ENCODE data around the gene RNF19B. TPM values are rescaled to one million over a fixed set of nuclear protein-coding genes. Genes with fewer than 3 reads are reported as not detected.

RNF19B gene
- total and polyA plus RNA-seq, 7 experiments from 2014 or later: 0.58 to 58.1 (median 18.5) TPM

DNA sequence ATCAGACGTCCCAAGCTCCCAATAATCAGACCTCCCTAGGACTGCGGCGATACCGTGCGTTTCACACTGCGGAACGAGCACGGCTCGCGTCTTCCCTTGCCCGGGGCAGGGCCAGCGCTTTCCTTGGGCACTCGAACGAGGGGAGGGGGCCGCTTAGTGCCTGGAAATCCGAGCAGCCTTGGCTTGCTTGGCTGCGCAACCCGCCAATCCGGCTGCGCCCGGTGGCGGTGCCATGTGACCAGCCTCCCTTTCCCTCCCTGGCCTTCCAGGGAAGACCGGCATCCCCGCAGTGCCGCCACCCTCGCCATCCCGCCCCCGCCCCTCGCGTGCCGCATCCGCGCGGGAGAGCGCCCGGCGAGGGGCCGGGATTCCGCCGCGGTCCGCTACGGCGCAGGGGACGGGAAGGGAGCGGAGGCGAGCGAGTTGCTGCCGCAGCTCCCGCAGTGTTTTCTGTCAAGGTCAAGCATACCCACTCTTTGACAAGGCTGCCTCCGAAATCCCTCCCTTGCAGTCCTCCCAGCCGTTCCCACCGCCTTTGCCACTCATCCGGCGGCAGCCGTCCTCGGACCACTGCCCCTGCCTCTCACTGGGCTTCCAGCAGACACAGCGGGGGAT lies 8.3 kb upstream of the RNF19B start:
- intact Hi-C loops (cut with micrococcal nuclease): no loop called here
- H3K27me3 ChIP-seq (ENCODE audit: control insufficient read depth in 2 of 2, insufficient read depth in 2 of 2, low read length in 2 of 2): peaks cover 8 to 9% of the 10 kb centered on the region in 2 donors
- no peaks in the 10 kb centered on the region for H3K9me3 ChIP-seq (ENCODE audit: control insufficient read depth in 2 of 3, low read length in 3 of 3)
- ATAC-seq (no peak), DNase-seq (no peak)
- H3K36me3 ChIP-seq (ENCODE audit: control insufficient read depth in 2 of 3, insufficient read depth in 3 of 3, low read length in 3 of 3): no peaks in the 10 kb centered on the region
- H3K27ac Mint-ChIP-seq: peak overlapping the region in 1 of 9 donors; percentile 55
- peaks cover 8 to 36% (median 11%) of the 10 kb centered on the region in 7 donors for H3K4me1 Mint-ChIP-seq
- ChIA-PET POLR2A (interaction anchor here (1.1 to 1.5 kb wide), 2 partner anchors 8 to 9 kb away, joined by 6 to 13 read pairs; partner anchors contain the start of gene RNF19B), CTCF (no interaction called here)
- peaks cover 0 to 2% (median 0%) of the 10 kb centered on the region in 11 donors for H3K9me3 Mint-ChIP-seq
- peak overlapping the region; percentile 3 for H3K4me3 ChIP-seq (ENCODE audit: low read length)
- no peaks in the 10 kb centered on the region for H3K4me1 ChIP-seq (ENCODE audit: control insufficient read depth in 2 of 2, insufficient read depth in 2 of 2, low read length in 2 of 2)
- peak overlapping the region; percentile 32 to 82 (median 63) for H3K4me3 Mint-ChIP-seq
- H3K36me3 Mint-ChIP-seq: peaks cover 0 to 30% (median 0%) of the 10 kb centered on the region in 5 donors
- H3K27ac ChIP-seq (ENCODE audit: low read depth, low read length): no peak overlapping the region
- H3K27me3 Mint-ChIP-seq: peaks cover 18 to 24% (median 23%) of the 10 kb centered on the region in 5 donors

- Histone ChIP-seq H3K4me1 (ENCODE audit: control insufficient read depth in 2 of 2, insufficient read depth in 2 of 2, low read length in 2 of 2) (no peaks in the 10 kb centered on the region), H3K36me3 (ENCODE audit: control insufficient read depth in 2 of 3, insufficient read depth in 3 of 3, low read length in 3 of 3) (no peaks in the 10 kb centered on the region), H3K27ac (ENCODE audit: low read depth, low read length) (no peak overlapping the region), H3K4me3 (ENCODE audit: low read length) (no peak overlapping the region), H3K27me3 (ENCODE audit: control insufficient read depth in 2 of 2, insufficient read depth in 2 of 2, low read length in 2 of 2) (peaks cover 8 to 9% of the 10 kb centered on the region in 2 donors), H3K9me3 (ENCODE audit: control insufficient read depth in 2 of 3, low read length in 3 of 3) (no peaks in the 10 kb centered on the region)
- Mint-ChIP-seq H3K27me3 (peaks cover 18 to 27% (median 23%) of the 10 kb centered on the region in 5 donors), H3K27ac (no peak overlapping the region), H3K9me3 (peaks cover 0 to 2% (median 0%) of the 10 kb centered on the region in 11 donors), H3K4me1 (peaks cover 7 to 37% (median 9%) of the 10 kb centered on the region in 7 donors), H3K36me3 (peaks cover 0 to 26% (median 0%) of the 10 kb centered on the region in 5 donors), H3K4me3 (peak overlapping the region in 2 of 10 donors; percentile 53 to 64)
- ChIA-PET POLR2A (interaction anchor here (1.5 kb wide), 1 partner anchor 10 kb away, joined by 13 read pairs; no protein-coding TSS in a partner anchor), CTCF (no interaction called here)
- intact Hi-C loops (cut with micrococcal nuclease): no loop called here
- DNase-seq (no peak), ATAC-seq (no peak)
These were observed 7.0 kb upstream of the RNF19B start for GRCh38 chr1:32971576-32971975.

DNA sequence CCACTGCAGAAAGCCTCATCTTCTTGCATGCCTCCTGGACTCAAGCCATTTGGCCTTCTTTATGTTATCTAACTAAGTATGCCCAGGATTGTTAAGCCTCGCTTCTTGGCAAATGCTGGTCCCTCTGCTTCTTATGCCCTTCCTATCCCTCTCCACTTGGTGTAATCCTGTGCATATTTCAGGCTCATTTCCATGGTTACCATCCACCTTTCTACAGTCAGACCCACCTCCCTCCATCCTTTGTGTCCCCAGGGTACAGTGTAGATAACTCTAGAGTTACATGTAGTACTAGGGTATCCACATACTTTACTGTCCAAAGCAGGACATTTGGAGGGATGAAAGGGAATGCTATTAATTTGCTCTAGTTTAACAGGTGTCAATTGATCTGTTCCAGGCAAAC lies 6.5 kb upstream of the RNF19B start:
- POLR2A ChIA-PET: no interaction called here
- Mint-ChIP-seq H3K36me3 (peaks cover 0 to 26% (median 0%) of the 10 kb centered on the region in 5 donors), H3K9me3 (peaks cover 0 to 2% (median 0%) of the 10 kb centered on the region in 11 donors), H3K4me3 (no peak overlapping the region), H3K4me1 (peaks cover 7 to 38% (median 9%) of the 10 kb centered on the region in 7 donors), H3K27me3 (peaks cover 18 to 27% (median 23%) of the 10 kb centered on the region in 5 donors), H3K27ac (no peak overlapping the region)
- Histone ChIP-seq H3K4me1 (ENCODE audit: control insufficient read depth in 2 of 2, insufficient read depth in 2 of 2, low read length in 2 of 2) (no peaks in the 10 kb centered on the region), H3K27me3 (ENCODE audit: control insufficient read depth in 2 of 2, insufficient read depth in 2 of 2, low read length in 2 of 2) (peaks cover 8 to 9% of the 10 kb centered on the region in 2 donors), H3K4me3 (ENCODE audit: low read length) (no peak overlapping the region), H3K9me3 (ENCODE audit: control insufficient read depth in 2 of 3, low read length in 3 of 3) (no peaks in the 10 kb centered on the region), H3K36me3 (ENCODE audit: control insufficient read depth in 2 of 3, insufficient read depth in 3 of 3, low read length in 3 of 3) (no peaks in the 10 kb centered on the region), H3K27ac (ENCODE audit: low read depth, low read length) (no peak overlapping the region)
- no peak for DNase-seq
- intact Hi-C loops (cut with micrococcal nuclease): no loop called here
- no peak for ATAC-seq
- CTCF ChIA-PET: no interaction called here

- H3K9me3 Mint-ChIP-seq: peaks cover 0 to 2% (median 0%) of the 10 kb centered on the region in 11 donors
- CTCF ChIA-PET: interaction anchor here (1.2 kb wide), 1 partner anchor 11 kb away, joined by 8 read pairs; no protein-coding TSS in a partner anchor
- peaks cover 0 to 23% (median 0%) of the 10 kb centered on the region in 5 donors for H3K36me3 Mint-ChIP-seq
- no peak overlapping the region for H3K4me3 Mint-ChIP-seq
- peaks cover 5 to 7% of the 10 kb centered on the region in 2 donors for H3K4me1 ChIP-seq (ENCODE audit: control insufficient read depth in 2 of 2, insufficient read depth in 2 of 2, low read length in 2 of 2)
- H3K27ac Mint-ChIP-seq: peak overlapping the region in 2 of 9 donors; percentile 0 to 31
- ATAC-seq: no peak
- POLR2A ChIA-PET: interaction anchor here (0.5 to 2.4 kb wide), 3 partner anchors 12 to 51 kb away, joined by 3 to 14 read pairs (median 4); no protein-coding TSS in a partner anchor
- no peaks in the 10 kb centered on the region for H3K36me3 ChIP-seq (ENCODE audit: control insufficient read depth in 2 of 3, insufficient read depth in 3 of 3, low read length in 3 of 3)
- peaks cover 8 to 9% of the 10 kb centered on the region in 2 donors for H3K27me3 ChIP-seq (ENCODE audit: control insufficient read depth in 2 of 2, insufficient read depth in 2 of 2, low read length in 2 of 2)
- intact Hi-C loops (cut with micrococcal nuclease): no loop called here
- H3K4me1 Mint-ChIP-seq: peaks cover 7 to 40% (median 12%) of the 10 kb centered on the region in 7 donors
- H3K27me3 Mint-ChIP-seq: peaks cover 18 to 27% (median 21%) of the 10 kb centered on the region in 5 donors
- H3K4me3 ChIP-seq (ENCODE audit: low read length): no peak overlapping the region
- DNase-seq: no peak
- no peaks in the 10 kb centered on the region for H3K9me3 ChIP-seq (ENCODE audit: control insufficient read depth in 2 of 3, low read length in 3 of 3)
- H3K27ac ChIP-seq (ENCODE audit: low read depth, low read length): no peak overlapping the region
These were observed 5.0 kb upstream of the RNF19B start for GRCh38 chr1:32969566-32969965.

DNA sequence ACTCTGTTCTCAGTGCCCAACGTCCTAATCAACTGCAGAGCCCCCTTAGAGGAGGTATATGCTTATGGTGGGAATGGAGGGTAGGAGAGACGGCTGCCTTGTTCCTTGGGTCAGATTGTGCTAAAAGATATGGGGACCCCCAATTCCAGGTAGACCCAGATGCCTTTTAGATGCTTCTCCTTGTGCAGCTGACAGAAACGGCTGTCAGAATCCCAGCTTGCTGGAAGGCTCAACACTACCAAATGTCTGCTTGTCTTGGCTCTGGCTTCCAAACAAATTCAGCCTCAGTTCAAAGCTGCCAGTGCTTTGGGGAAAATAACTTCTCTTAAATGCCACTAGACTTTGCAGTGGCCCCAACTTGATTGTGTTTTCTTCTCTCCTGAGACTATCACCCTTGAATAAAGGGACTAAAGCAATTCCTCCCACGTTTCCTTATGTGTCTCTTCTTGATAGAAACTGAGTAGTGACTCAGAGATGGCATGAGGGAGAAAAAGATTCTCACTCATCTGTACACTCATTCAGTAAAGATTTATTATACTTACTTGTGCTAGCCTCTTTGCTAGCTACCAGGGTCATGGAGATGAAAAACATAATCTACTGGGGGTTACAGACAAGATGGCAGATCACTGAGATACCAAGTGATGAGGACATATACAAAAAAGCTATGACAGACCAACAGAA lies 3.4 kb upstream of the RNF19B start:
- peaks cover 8 to 9% of the 10 kb centered on the region in 2 donors for H3K27me3 ChIP-seq (ENCODE audit: control insufficient read depth in 2 of 2, insufficient read depth in 2 of 2, low read length in 2 of 2)
- peaks cover 6 to 10% of the 10 kb centered on the region in 2 donors for H3K4me1 ChIP-seq (ENCODE audit: control insufficient read depth in 2 of 2, insufficient read depth in 2 of 2, low read length in 2 of 2)
- Mint-ChIP-seq H3K4me3 (no peak overlapping the region), H3K27ac (no peak overlapping the region), H3K27me3 (peaks cover 18 to 25% (median 20%) of the 10 kb centered on the region in 5 donors), H3K4me1 (peaks cover 14 to 43% (median 16%) of the 10 kb centered on the region in 7 donors), H3K9me3 (peaks cover 0 to 2% (median 0%) of the 10 kb centered on the region in 11 donors), H3K36me3 (peaks cover 0 to 27% (median 0%) of the 10 kb centered on the region in 5 donors)
- no peaks in the 10 kb centered on the region for H3K36me3 ChIP-seq (ENCODE audit: control insufficient read depth in 2 of 3, insufficient read depth in 3 of 3, low read length in 3 of 3)
- ChIA-PET CTCF (interaction anchor here (0.5 to 1.6 kb wide), 2 partner anchors 13 to 88 kb away, joined by 3 to 4 read pairs; no protein-coding TSS in a partner anchor), POLR2A (interaction anchor here (1.2 to 2.4 kb wide), 3 partner anchors 13 to 574 kb away, joined by 3 to 14 read pairs (median 4); partner anchors contain the start of gene BSDC1)
- intact Hi-C loops (cut with micrococcal nuclease): no loop called here
- no peak overlapping the region for H3K27ac ChIP-seq (ENCODE audit: low read depth, low read length)
- no peak for DNase-seq
- ATAC-seq: no peak
- H3K9me3 ChIP-seq (ENCODE audit: control insufficient read depth in 2 of 3, low read length in 3 of 3): no peaks in the 10 kb centered on the region
- H3K4me3 ChIP-seq (ENCODE audit: low read length): no peak overlapping the region

- peaks cover 17 to 21% of the 10 kb centered on the region in 2 donors for H3K4me1 ChIP-seq (ENCODE audit: control insufficient read depth in 2 of 2, insufficient read depth in 2 of 2, low read length in 2 of 2)
- H3K4me3 ChIP-seq (ENCODE audit: low read length): no peak overlapping the region
- Mint-ChIP-seq H3K27me3 (peaks cover 11 to 17% (median 13%) of the 10 kb centered on the region in 5 donors), H3K36me3 (peaks cover 0 to 27% (median 0%) of the 10 kb centered on the region in 5 donors), H3K9me3 (peaks cover 0 to 2% (median 0%) of the 10 kb centered on the region in 11 donors), H3K4me3 (peak overlapping the region in 1 of 10 donors; percentile 25), H3K4me1 (peaks cover 17 to 47% (median 20%) of the 10 kb centered on the region in 7 donors), H3K27ac (peak overlapping the region in 2 of 9 donors; percentile 11 to 80)
- intact Hi-C loops (cut with micrococcal nuclease): no loop called here
- no peaks in the 10 kb centered on the region for H3K36me3 ChIP-seq (ENCODE audit: control insufficient read depth in 2 of 3, insufficient read depth in 3 of 3, low read length in 3 of 3)
- CTCF ChIA-PET: interaction anchor here (1.6 kb wide), 1 partner anchor 14 kb away, joined by 4 read pairs; no protein-coding TSS in a partner anchor
- H3K27ac ChIP-seq (ENCODE audit: low read depth, low read length): no peak overlapping the region
- H3K9me3 ChIP-seq (ENCODE audit: control insufficient read depth in 2 of 3, low read length in 3 of 3): no peaks in the 10 kb centered on the region
- DNase-seq (no peak), ATAC-seq (no peak)
- POLR2A ChIA-PET: interaction anchor here (1.0 to 4.3 kb wide), 2 partner anchors 14 to 18 kb away, joined by 5 to 76 read pairs; no protein-coding TSS in a partner anchor
- H3K27me3 ChIP-seq (ENCODE audit: control insufficient read depth in 2 of 2, insufficient read depth in 2 of 2, low read length in 2 of 2): peaks cover 0 to 3% of the 10 kb centered on the region in 2 donors
These were observed 2.3 kb upstream of the RNF19B start for GRCh38 chr1:32966900-32967299.

Measured in naive thymus-derived CD4-positive, alpha-beta T cell (primary cell).